ENCODE measurements around the gene ARL5A. TPM values are rescaled to one million over a fixed set of nuclear protein-coding genes. Genes with fewer than 3 reads are reported as not detected.

The ARL5A gene
- total and polyA plus RNA-seq, 9 of the 15 experiments (the other 6 are each of a cell fraction or from before 2014, with no cell fraction given) = 16.3 to 117 (median 88.4) TPM

DNA sequence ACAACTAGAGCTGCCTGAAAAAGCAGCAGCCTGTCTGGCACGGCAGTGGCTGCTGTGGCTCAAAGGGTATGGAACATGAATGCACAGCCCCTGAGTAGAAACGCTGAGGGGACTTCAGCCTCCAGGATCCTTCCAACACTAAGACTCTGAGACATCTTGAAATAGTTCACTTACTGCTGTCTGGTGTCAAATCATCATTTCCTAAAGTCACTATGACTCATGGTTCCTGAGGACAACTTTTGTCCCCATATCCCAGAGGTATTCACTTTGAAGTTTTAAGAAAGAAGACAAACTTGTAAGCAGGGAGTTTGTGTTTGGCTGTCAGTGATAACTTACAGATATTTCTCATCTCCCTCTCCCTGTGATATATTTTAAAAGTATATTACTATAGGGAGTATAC is 60.7 kb downstream of the ARL5A start (continued):
- TF ChIP-seq, protein P1, sequence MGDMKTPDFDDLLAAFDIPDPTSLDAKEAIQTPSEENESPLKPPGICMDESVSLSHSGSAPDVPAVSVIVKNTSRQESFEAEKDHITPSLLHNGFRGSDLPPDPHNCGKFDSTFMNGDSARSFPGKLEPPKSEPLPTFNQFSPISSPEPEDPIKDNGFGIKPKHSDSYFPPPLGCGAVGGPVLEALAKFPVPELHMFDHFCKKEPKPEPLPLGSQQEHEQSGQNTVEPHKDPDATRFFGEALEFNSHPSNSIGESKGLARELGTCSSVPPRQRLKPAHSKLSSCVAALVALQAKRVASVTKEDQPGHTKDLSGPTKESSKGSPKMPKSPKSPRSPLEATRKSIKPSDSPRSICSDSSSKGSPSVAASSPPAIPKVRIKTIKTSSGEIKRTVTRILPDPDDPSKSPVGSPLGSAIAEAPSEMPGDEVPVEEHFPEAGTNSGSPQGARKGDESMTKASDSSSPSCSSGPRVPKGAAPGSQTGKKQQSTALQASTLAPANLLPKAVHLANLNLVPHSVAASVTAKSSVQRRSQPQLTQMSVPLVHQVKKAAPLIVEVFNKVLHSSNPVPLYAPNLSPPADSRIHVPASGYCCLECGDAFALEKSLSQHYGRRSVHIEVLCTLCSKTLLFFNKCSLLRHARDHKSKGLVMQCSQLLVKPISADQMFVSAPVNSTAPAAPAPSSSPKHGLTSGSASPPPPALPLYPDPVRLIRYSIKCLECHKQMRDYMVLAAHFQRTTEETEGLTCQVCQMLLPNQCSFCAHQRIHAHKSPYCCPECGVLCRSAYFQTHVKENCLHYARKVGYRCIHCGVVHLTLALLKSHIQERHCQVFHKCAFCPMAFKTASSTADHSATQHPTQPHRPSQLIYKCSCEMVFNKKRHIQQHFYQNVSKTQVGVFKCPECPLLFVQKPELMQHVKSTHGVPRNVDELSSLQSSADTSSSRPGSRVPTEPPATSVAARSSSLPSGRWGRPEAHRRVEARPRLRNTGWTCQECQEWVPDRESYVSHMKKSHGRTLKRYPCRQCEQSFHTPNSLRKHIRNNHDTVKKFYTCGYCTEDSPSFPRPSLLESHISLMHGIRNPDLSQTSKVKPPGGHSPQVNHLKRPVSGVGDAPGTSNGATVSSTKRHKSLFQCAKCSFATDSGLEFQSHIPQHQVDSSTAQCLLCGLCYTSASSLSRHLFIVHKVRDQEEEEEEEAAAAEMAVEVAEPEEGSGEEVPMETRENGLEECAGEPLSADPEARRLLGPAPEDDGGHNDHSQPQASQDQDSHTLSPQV (IDR thresholded peaks at IDR 0.05) = peak; percentile 91
- peak; percentile 72 for TF ChIP-seq MAFG (tag; conservative IDR thresholded peaks at IDR 0.05)
- no peak for TF ChIP-seq SOX6 (IDR thresholded peaks at IDR 0.05)
- no peak for TF ChIP-seq ARNT (IDR thresholded peaks at IDR 0.05)
- no peak for TF ChIP-seq ZNF431 (CRISPR knock-in tag; IDR thresholded peaks at IDR 0.05)
- no peak for TF ChIP-seq ZFP30 (CRISPR knock-in tag; IDR thresholded peaks at IDR 0.05; ENCODE audit: borderline replicate concordance)
- TF ChIP-seq, protein P2, sequence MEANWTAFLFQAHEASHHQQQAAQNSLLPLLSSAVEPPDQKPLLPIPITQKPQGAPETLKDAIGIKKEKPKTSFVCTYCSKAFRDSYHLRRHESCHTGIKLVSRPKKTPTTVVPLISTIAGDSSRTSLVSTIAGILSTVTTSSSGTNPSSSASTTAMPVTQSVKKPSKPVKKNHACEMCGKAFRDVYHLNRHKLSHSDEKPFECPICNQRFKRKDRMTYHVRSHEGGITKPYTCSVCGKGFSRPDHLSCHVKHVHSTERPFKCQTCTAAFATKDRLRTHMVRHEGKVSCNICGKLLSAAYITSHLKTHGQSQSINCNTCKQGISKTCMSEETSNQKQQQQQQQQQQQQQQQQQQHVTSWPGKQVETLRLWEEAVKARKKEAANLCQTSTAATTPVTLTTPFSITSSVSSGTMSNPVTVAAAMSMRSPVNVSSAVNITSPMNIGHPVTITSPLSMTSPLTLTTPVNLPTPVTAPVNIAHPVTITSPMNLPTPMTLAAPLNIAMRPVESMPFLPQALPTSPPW (CRISPR knock-in tag; IDR thresholded peaks at IDR 0.05) = no peak
- TF ChIP-seq ZBTB17 (CRISPR knock-in tag; IDR thresholded peaks at IDR 0.05) = no peak
- peak; percentile 74 for TF ChIP-seq MAFK (IDR thresholded peaks at IDR 0.05; ENCODE audit: low read length)
- TF ChIP-seq ESRRA (IDR thresholded peaks at IDR 0.05; ENCODE audit: borderline replicate concordance, low read depth) = no peak
- TF ChIP-seq, protein P3, sequence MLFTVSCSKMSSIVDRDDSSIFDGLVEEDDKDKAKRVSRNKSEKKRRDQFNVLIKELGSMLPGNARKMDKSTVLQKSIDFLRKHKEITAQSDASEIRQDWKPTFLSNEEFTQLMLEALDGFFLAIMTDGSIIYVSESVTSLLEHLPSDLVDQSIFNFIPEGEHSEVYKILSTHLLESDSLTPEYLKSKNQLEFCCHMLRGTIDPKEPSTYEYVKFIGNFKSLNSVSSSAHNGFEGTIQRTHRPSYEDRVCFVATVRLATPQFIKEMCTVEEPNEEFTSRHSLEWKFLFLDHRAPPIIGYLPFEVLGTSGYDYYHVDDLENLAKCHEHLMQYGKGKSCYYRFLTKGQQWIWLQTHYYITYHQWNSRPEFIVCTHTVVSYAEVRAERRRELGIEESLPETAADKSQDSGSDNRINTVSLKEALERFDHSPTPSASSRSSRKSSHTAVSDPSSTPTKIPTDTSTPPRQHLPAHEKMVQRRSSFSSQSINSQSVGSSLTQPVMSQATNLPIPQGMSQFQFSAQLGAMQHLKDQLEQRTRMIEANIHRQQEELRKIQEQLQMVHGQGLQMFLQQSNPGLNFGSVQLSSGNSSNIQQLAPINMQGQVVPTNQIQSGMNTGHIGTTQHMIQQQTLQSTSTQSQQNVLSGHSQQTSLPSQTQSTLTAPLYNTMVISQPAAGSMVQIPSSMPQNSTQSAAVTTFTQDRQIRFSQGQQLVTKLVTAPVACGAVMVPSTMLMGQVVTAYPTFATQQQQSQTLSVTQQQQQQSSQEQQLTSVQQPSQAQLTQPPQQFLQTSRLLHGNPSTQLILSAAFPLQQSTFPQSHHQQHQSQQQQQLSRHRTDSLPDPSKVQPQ (CRISPR knock-in tag; IDR thresholded peaks at IDR 0.05; ENCODE audit: borderline replicate concordance) = no peak
- no peak for TF ChIP-seq GABPB1 (CRISPR knock-in tag; IDR thresholded peaks at IDR 0.05)
- TF ChIP-seq ARHGAP35 (IDR thresholded peaks at IDR 0.05; ENCODE audit: partially characterized antibody) = no peak
- TF ChIP-seq YBX1 (IDR thresholded peaks at IDR 0.05) = no peak
- TF ChIP-seq SMARCB1 (IDR thresholded peaks at IDR 0.05; ENCODE audit: insufficient read length, low read depth) = no peak
- TF ChIP-seq, protein P4, sequence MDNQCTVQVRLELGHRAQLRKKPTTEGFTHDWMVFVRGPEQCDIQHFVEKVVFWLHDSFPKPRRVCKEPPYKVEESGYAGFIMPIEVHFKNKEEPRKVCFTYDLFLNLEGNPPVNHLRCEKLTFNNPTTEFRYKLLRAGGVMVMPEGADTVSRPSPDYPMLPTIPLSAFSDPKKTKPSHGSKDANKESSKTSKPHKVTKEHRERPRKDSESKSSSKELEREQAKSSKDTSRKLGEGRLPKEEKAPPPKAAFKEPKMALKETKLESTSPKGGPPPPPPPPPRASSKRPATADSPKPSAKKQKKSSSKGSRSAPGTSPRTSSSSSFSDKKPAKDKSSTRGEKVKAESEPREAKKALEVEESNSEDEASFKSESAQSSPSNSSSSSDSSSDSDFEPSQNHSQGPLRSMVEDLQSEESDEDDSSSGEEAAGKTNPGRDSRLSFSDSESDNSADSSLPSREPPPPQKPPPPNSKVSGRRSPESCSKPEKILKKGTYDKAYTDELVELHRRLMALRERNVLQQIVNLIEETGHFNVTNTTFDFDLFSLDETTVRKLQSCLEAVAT (IDR thresholded peaks at IDR 0.05) = no peak
- TF ChIP-seq RFX5 (IDR thresholded peaks at IDR 0.05; ENCODE audit: low read depth, low read length) = no peak
- no peak for TF ChIP-seq BRD4 (IDR thresholded peaks at IDR 0.05)
- TF ChIP-seq, protein P5, sequence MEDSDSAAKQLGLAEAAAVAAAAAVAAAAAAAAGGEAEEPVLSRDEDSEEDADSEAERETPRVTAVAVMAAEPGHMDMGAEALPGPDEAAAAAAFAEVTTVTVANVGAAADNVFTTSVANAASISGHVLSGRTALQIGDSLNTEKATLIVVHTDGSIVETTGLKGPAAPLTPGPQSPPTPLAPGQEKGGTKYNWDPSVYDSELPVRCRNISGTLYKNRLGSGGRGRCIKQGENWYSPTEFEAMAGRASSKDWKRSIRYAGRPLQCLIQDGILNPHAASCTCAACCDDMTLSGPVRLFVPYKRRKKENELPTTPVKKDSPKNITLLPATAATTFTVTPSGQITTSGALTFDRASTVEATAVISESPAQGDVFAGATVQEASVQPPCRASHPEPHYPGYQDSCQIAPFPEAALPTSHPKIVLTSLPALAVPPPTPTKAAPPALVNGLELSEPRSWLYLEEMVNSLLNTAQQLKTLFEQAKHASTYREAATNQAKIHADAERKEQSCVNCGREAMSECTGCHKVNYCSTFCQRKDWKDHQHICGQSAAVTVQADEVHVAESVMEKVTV (CRISPR knock-in tag; IDR thresholded peaks at IDR 0.05) = no peak

All from K562 (cell line).